GM12878 (cell line): Measurements from ENCODE around the gene ZNF530. TPM values are rescaled to one million over a fixed set of nuclear protein-coding genes. Genes with fewer than 3 reads are reported as not detected.

Experiments
- ATAC-seq: fragments of 200-7000 bp; cut with Tn5 transposase; 3 replicates; pipeline ENCODE4 v1.9.1; 2020; ENCODE audit warnings: mild to moderate bottlenecking, moderate library complexity
- BruUV-seq: library from RNA; stranded (reverse); fragments of 400-500 nt; replicated peaks from 2 replicates; lab custom pipeline; 2021; lab: Mats Ljungman, UMichigan
- CTCF ChIA-PET: fragments of 300-600 bp; sonication (Branson Sonifier 250); formaldehyde crosslinking; extraction: SDS; loops from one replicate; lab custom pipeline; 2021; ENCODE audit warnings: inconsistent platforms; lab: Yijun Ruan, JAX
- POLR2A ChIA-PET: fragments of 350-600 bp; formaldehyde crosslinking; extraction: SDS; loops from one replicate; lab custom pipeline; 2021; ENCODE audit warnings: inconsistent platforms; lab: Charles Lee
- RAD21 ChIA-PET: fragments of 300-600 bp; sonication (Branson Sonifier 250); formaldehyde crosslinking; loops from one replicate; lab custom pipeline; 2023; ENCODE audit warnings: antibody characterized with exemption; ENCODE audit not compliant: unreplicated experiment; lab: Charles Lee
- SMC1A ChIA-PET: fragments of 300-600 bp; sonication (Branson Sonifier 250); formaldehyde crosslinking; loops from one replicate; lab custom pipeline; 2023; ENCODE audit not compliant: unreplicated experiment, uncharacterized antibody; lab: Charles Lee
- DNase-seq: peaks from one replicate; pipeline ENCODE4 v3.0.0-alpha.2; 2011; ENCODE audit warnings: low read depth, low spot score
- FAIRE-seq: peaks from 3 replicates; lab custom pipeline; 2011; peaks lifted over from hg19 to GRCh38; lab: Jason Lieb, UNC
- H2AFZ ChIP-seq: 2 replicates; pipeline ENCODE4 v1.6.0; 2011; ENCODE audit warnings: low read depth, low read length, control low read depth; ENCODE audit not compliant: control insufficient read depth
- H3K27ac ChIP-seq: 2 replicates; pipeline ENCODE4 v1.5.1; 2011; ENCODE audit warnings: control low read depth; ENCODE audit not compliant: control insufficient read depth, insufficient read depth
- H3K27me3 ChIP-seq, 2 experiments: replicated peaks in 1 of 2; 2 replicates each; pipeline versions ENCODE4 v1.6.0 to v1.6.1; 2011; ENCODE audit warnings: low read length in 1 of 2; ENCODE audit not compliant: control insufficient read depth in 2 of 2, insufficient read depth in 2 of 2
- H3K36me3 ChIP-seq, 2 experiments: 2 replicates each; pipeline ENCODE4 v1.5.1; 2011; ENCODE audit warnings: low read length in 1 of 2; ENCODE audit not compliant: control insufficient read depth in 2 of 2, insufficient read depth in 2 of 2
- H3K4me1 ChIP-seq: 2 replicates; pipeline ENCODE4 v1.6.1; 2011; ENCODE audit warnings: mild to moderate bottlenecking, low read length, moderate library complexity, mixed read lengths; ENCODE audit not compliant: control insufficient read depth, insufficient read depth
- H3K4me2 ChIP-seq: 2 replicates; pipeline ENCODE4 v1.6.0; 2011; ENCODE audit warnings: control low read depth; ENCODE audit not compliant: control insufficient read depth, insufficient read depth
- H3K4me3 ChIP-seq: fragments of 200-600 bp; sonication (generic); 2 replicates; pipeline ENCODE4 v1.5.1; 2016
- H3K79me2 ChIP-seq: 2 replicates; pipeline ENCODE4 v1.6.0; 2011; ENCODE audit warnings: low read length; ENCODE audit not compliant: control insufficient read depth, insufficient read depth
- H3K9ac ChIP-seq: 2 replicates; pipeline ENCODE4 v1.8.0; 2011; ENCODE audit warnings: low read length, control low read depth, mixed read lengths; ENCODE audit not compliant: control insufficient read depth, insufficient read depth
- H3K9me3 ChIP-seq: replicated peaks from 3 replicates; pipeline ENCODE4 v1.5.1; 2011; ENCODE audit warnings: mild to moderate bottlenecking, low read length; ENCODE audit not compliant: control insufficient read depth, insufficient read depth
- H4K20me1 ChIP-seq: 2 replicates; pipeline ENCODE4 v1.6.0; 2011; ENCODE audit not compliant: control insufficient read depth, insufficient read depth
- CBX3 ChIP-seq: fragments of 200-600 bp; sonication (generic); IDR thresholded peaks from 2 replicates; pipeline ENCODE4 v1.6.1; 2016; ENCODE audit warnings: low read depth, borderline replicate concordance
- CBX5 ChIP-seq: sonication (generic); IDR thresholded peaks from 2 replicates; pipeline ENCODE4 v1.6.1; 2016; ENCODE audit warnings: low read depth, moderate library complexity, mild to moderate bottlenecking, inconsistent platforms
- CEBPB ChIP-seq, 2 experiments: fragments of 150-350 bp in 1 of 2; IDR thresholded peaks; 2 replicates each; pipeline ENCODE4 v1.6.1; 2012 to 2014; ENCODE audit warnings: low read depth in 2 of 2, low read length in 2 of 2, borderline replicate concordance in 1 of 2, inconsistent platforms in 1 of 2
- EED ChIP-seq: sonication (generic); IDR thresholded peaks from 2 replicates; pipeline ENCODE4 v1.6.1; 2016; ENCODE audit warnings: antibody characterized with exemption, low read depth
- HCFC1 ChIP-seq: fragments of 150-350 bp; IDR thresholded peaks from 2 replicates; pipeline ENCODE4 v1.6.1; 2014; ENCODE audit warnings: low read length
- HDAC2 ChIP-seq: fragments of 200-600 bp; sonication (generic); IDR thresholded peaks from 2 replicates; pipeline ENCODE4 v1.6.1; 2017
- MYC ChIP-seq: IDR thresholded peaks from 2 replicates; pipeline ENCODE4 v1.6.1; 2011; ENCODE audit warnings: mild to moderate bottlenecking, low read length, moderate library complexity, inconsistent platforms; ENCODE audit not compliant: insufficient read depth, insufficient replicate concordance, insufficient read length, severe bottlenecking
- NFXL1 ChIP-seq: fragments of 450-650 bp; IDR thresholded peaks from 2 replicates; pipeline ENCODE4 v1.6.1; 2017; ENCODE audit warnings: antibody characterized with exemption, mild to moderate bottlenecking, borderline replicate concordance
- NR2F1 ChIP-seq: fragments of 450-650 bp; conservative IDR thresholded peaks from 2 replicates; pipeline ENCODE4 v1.6.1; 2017; ENCODE audit warnings: mild to moderate bottlenecking
- POU2F2 ChIP-seq: IDR thresholded peaks from 3 replicates; pipeline ENCODE4 v1.6.1; 2011; ENCODE audit warnings: low read depth, mild to moderate bottlenecking, low read length, borderline replicate concordance
- SMAD5 ChIP-seq: IDR thresholded peaks from 2 replicates; pipeline ENCODE4 v1.6.1; 2016; ENCODE audit warnings: antibody characterized with exemption, low read depth
- WGBS: methylation state at CpG from one replicate; pipeline ENCODE4 v1.1.6; 2016; ENCODE audit warnings: low lambda C conversion rate; ENCODE audit not compliant: insufficient replicate concordance, insufficient coverage; ENCODE audit errors: missing lambda C conversion rate; 5-methylcytosine and 5-hydroxymethylcytosine counted together
- in situ Hi-C: fragments of 300-500 bp; cut with MboI; formaldehyde crosslinking; loops from 9 replicates; pipeline ENCODE4 v1.14.3; 2018; ENCODE audit warnings: mixed read lengths
- intact Hi-C: fragments of 100-400 bp; cut with micrococcal nuclease; formaldehyde crosslinking; loops from one replicate; pipeline ENCODE4 v1.14.2; 2022; ENCODE audit not compliant: unreplicated experiment
- polyA plus RNA-seq, 11 experiments: library from polyadenylated mRNA; depleted of rRNA in 4 of 11; unstranded in 6 of 11; stranded (reverse) in 5 of 11; fragments of >200 nt; fragmentation: Nextera tagmentation in 4 of 11; fragmentation: Illumina TruSeq in 1 of 11; extraction: Ambion mirVana in 4 of 11; extraction: Trizol in 1 of 11; gene quantifications; 1 replicate in 1 of 11; 2 replicates in 10 of 11; pipeline versions ENCODE4 v1.2.1 to v1.2.3, GENCODE V29; 2011 to 2016; ENCODE audit warnings: inconsistent platforms in 2 of 11, missing spikeins in 2 of 11, low read depth in 1 of 11
- total RNA-seq, 4 experiments: library from RNA; depleted of rRNA in 3 of 4; stranded (reverse); fragments of >200 nt in 3 of 4; fragmentation: Illumina TruSeq in 1 of 4; extraction: Trizol in 1 of 4; gene quantifications; 2 replicates each; pipeline versions ENCODE4 v1.2.1 to v1.2.3, GENCODE V29; 2013 to 2021
- TF ChIP-seq, protein P1 (sequence below), 3 experiments: IDR thresholded peaks in 2 of 3; conservative IDR thresholded peaks in 1 of 3; 2 replicates each; pipeline ENCODE4 v1.5.1; 2011; ENCODE audit warnings: low read depth in 3 of 3, low read length in 3 of 3, mild to moderate bottlenecking in 3 of 3, control low read depth in 2 of 3, moderate library complexity in 2 of 3, inconsistent platforms in 1 of 3, mixed read lengths in 1 of 3; ENCODE audit not compliant: control insufficient read depth in 2 of 3, insufficient read depth in 1 of 3; ENCODE audit errors: extremely low read depth in 1 of 3
- TF ChIP-seq, protein P2 (sequence below): IDR thresholded peaks from 2 replicates; pipeline ENCODE4 v1.6.1; 2011; ENCODE audit warnings: low read depth, low read length, improper control_type of control experiment, borderline replicate concordance
- TF ChIP-seq, protein P3 (sequence below): IDR thresholded peaks from 2 replicates; pipeline ENCODE4 v1.6.1; 2011; ENCODE audit warnings: borderline replicate concordance, low read depth, mild to moderate bottlenecking, moderate library complexity, mixed read lengths, low read length; ENCODE audit not compliant: insufficient read depth; ENCODE audit errors: extremely low read length

Gene ZNF530
- total and polyA plus RNA-seq, 10 of the 15 experiments (the other 5 are each of a cell fraction or from before 2014, with no cell fraction given): 1.9 to 9.3 (median 6.6) TPM

DNA sequence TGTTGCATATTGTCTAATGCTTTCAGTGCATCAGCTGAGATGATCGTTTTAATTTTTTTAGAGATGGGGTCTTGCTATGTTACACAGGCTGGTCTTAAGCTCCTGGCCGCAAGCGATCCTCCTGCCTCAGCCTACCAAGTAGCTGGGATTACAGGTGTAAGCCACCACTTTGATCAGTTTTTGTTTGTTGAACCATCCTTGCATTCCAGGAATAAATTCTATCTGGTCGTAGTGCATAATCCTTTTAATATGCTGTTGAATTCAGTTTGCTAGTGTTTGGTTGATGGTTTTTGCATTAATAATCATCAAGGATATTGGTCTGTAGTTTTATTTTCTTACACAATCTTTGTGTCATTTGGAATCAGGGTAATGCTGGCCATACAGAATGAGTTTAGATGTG is 37.7 kb downstream of the ZNF530 start:
- H3K4me2 ChIP-seq: no peak overlapping the region
- WGBS: 93% methylated on average over 4 of the region's 4 CpGs
- in situ Hi-C loops: no loop called here
- no peak overlapping the region for H2AFZ ChIP-seq
- no peaks in the 10 kb centered on the region for H3K27me3 ChIP-seq
- ChIA-PET SMC1A (no interaction called here), CTCF (no interaction called here)
- no peaks in the 10 kb centered on the region; the same call in 1 of the 2 replicates for H3K4me1 ChIP-seq
- no peak for FAIRE-seq
- DNase-seq: no peak
- intact Hi-C loops: no loop called here
- H3K9me3 ChIP-seq: peaks cover 36% of the 10 kb centered on the region
- no TSS peak for BruUV-seq
- no peak for ATAC-seq
- TF ChIP-seq CBX5 (0 out of 2 replicates have a peak, but pooled peaks have one; percentile 47), POU2F2 (no peak)
- TF ChIP-seq, all 136 proteins: peak for 1
- no peaks in the 10 kb centered on the region for H4K20me1 ChIP-seq
- H3K9ac ChIP-seq: no peak overlapping the region
- H3K27ac ChIP-seq: no peak overlapping the region
- H3K79me2 ChIP-seq: no peaks in the 10 kb centered on the region; the same call in 1 of the 2 replicates
- RAD21 ChIA-PET: interaction anchor here (0.7 kb wide), 1 partner anchor 935 kb away, joined by 3 read pairs; no protein-coding TSS in a partner anchor
- no peak overlapping the region for H3K4me3 ChIP-seq
- H3K36me3 ChIP-seq: peaks cover 9 to 17% of the 10 kb centered on the region in 2 experiments
- POLR2A ChIA-PET: no interaction called here

DNA sequence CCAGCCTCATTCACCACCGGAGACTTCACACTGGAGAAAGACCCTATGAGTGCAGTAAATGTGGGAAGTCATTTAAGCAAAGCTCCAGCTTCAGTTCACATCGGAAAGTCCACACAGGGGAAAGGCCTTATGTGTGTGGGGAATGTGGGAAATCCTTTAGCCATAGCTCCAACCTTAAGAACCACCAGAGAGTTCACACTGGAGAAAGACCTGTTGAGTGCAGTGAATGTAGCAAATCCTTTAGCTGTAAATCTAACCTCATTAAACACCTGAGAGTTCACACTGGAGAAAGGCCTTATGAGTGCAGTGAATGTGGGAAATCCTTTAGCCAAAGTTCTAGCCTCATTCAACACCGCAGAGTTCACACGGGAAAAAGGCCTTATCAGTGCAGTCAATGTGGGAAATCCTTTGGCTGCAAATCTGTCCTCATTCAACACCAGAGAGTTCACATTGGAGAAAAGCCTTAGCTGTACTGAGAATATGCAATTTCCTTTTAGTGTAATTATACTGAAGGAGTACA is 42.1 kb downstream of the ZNF530 start:
- Histone ChIP-seq H3K4me3 (no peak overlapping the region), H3K9me3 (peaks cover 36% of the 10 kb centered on the region), H2AFZ (no peak overlapping the region), H3K9ac (no peak overlapping the region), H4K20me1 (no peaks in the 10 kb centered on the region), H3K27me3 (no peaks in the 10 kb centered on the region), H3K79me2 (no peaks in the 10 kb centered on the region), H3K4me1 (no peaks in the 10 kb centered on the region), H3K27ac (no peak overlapping the region), H3K36me3 (peaks cover 9 to 17% of the 10 kb centered on the region in 2 experiments), H3K4me2 (no peak overlapping the region)
- FAIRE-seq: no peak
- 100% methylated on average over 4 of the region's 4 CpGs for WGBS
- intact Hi-C loops (no loop called here), in situ Hi-C loops (no loop called here)
- ATAC-seq: no peak
- RAD21 ChIA-PET: no interaction called here
- POLR2A ChIA-PET: no interaction called here
- CTCF ChIA-PET: no interaction called here
- DNase-seq: no peak
- SMC1A ChIA-PET: no interaction called here
- BruUV-seq: no TSS peak
- no peak for TF ChIP-seq SMAD5
- TF ChIP-seq HCFC1: no peak
- TF ChIP-seq, protein P1, sequence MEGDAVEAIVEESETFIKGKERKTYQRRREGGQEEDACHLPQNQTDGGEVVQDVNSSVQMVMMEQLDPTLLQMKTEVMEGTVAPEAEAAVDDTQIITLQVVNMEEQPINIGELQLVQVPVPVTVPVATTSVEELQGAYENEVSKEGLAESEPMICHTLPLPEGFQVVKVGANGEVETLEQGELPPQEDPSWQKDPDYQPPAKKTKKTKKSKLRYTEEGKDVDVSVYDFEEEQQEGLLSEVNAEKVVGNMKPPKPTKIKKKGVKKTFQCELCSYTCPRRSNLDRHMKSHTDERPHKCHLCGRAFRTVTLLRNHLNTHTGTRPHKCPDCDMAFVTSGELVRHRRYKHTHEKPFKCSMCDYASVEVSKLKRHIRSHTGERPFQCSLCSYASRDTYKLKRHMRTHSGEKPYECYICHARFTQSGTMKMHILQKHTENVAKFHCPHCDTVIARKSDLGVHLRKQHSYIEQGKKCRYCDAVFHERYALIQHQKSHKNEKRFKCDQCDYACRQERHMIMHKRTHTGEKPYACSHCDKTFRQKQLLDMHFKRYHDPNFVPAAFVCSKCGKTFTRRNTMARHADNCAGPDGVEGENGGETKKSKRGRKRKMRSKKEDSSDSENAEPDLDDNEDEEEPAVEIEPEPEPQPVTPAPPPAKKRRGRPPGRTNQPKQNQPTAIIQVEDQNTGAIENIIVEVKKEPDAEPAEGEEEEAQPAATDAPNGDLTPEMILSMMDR (IDR thresholded peaks at IDR 0.05 in 2 of 3, conservative IDR thresholded peaks at IDR 0.05 in 1 of 3; ENCODE audit: control insufficient read depth in 2 of 3, extremely low read depth in 1 of 3, insufficient read depth in 1 of 3, low read depth in 3 of 3, low read length in 3 of 3): no peak
- TF ChIP-seq, protein P2, sequence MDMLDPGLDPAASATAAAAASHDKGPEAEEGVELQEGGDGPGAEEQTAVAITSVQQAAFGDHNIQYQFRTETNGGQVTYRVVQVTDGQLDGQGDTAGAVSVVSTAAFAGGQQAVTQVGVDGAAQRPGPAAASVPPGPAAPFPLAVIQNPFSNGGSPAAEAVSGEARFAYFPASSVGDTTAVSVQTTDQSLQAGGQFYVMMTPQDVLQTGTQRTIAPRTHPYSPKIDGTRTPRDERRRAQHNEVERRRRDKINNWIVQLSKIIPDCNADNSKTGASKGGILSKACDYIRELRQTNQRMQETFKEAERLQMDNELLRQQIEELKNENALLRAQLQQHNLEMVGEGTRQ: no peak
- TF ChIP-seq CEBPB (IDR thresholded peaks at IDR 0.05; ENCODE audit: borderline replicate concordance in 1 of 2, low read depth in 2 of 2, low read length in 2 of 2): no peak
- no peak for TF ChIP-seq POU2F2
- TF ChIP-seq NR2F1: no peak
- TF ChIP-seq EED: no peak
- TF ChIP-seq, protein P3, sequence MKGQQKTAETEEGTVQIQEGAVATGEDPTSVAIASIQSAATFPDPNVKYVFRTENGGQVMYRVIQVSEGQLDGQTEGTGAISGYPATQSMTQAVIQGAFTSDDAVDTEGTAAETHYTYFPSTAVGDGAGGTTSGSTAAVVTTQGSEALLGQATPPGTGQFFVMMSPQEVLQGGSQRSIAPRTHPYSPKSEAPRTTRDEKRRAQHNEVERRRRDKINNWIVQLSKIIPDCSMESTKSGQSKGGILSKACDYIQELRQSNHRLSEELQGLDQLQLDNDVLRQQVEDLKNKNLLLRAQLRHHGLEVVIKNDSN: no peak
- no peak for TF ChIP-seq NFXL1
- no peak for TF ChIP-seq MYC
- TF ChIP-seq CBX3: no peak
- no peak for TF ChIP-seq HDAC2
